ENCODE measurements around the gene ANKS1B.

DNA sequence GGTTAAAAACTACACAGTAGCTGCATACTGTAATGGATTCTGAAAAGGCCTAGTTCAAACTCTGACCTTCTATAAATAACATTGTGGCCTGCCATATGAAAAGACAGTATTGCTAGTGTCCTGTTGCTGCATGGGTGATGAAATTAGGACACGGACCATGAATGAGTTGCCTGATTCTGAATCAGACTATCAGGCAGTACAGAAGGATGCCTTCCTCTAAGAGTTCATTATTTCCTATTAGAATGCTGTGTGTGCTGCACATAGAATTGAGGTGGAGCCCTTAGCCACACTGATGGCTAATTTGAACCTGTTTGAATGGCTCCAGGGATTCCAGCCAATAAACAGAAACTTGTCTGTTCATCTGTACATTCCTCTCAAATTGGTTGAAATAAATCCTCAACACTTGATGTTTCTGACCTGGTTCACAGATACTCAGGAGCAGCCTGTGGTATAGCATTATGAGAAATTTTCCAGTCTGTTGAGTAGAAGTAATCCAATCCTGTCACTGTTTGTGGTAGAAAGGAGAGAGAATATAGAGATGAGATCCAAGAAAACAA is 856.4 kb downstream of the ANKS1B start:
- TF ChIP-seq GATA2 (IDR thresholded peaks at IDR 0.05; ENCODE audit: low read depth, low read length): no peak
- no peak for TF ChIP-seq GATA3 (IDR thresholded peaks at IDR 0.05; ENCODE audit: low read depth, low read length)

All from SH-SY5Y (cell line).